Measurements from ENCODE around the gene DOCK9.

The DOCK9 gene

DNA sequence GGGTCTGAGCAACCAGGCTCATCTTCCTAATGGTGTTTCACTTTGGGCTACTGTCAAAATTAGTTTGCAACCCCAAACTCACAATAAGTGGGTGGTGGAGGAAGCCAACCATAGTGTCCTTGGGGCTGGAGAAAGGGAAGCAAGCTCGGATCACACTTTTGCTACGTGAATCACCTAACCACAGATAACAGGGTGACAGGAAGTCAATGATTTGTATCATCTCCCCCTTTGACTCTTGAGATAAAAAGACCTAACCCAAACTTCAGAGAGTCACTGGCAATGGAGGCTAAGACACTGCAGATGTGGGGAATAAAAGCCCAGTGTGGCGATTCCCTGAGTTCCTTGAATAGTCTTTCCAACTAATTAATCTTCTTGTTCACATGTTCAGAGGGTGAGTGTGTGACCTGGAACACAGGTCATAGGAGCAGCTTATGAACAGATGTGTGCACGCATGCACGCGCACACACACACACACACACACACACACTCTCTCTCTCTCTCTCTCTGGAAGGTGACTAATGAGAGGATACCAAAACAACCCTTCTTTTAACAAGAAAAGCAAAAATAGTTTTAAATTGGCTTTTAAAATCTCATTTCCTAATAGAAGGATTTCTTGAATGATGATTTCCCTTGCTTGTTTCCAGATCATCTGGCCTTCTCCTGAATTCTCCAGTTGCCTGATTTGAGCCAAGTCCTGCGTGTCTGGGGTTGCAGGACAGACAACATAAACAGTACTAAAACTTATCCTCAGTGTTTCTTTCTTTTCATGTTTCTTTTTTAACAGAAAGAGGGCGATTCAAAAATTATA lies 21.2 kb upstream of the DOCK9 start:
- H3F3A ChIP-seq (ENCODE audit: insufficient read depth, low read length): no peaks in the 10 kb centered on the region
- H3K27me3 ChIP-seq (ENCODE audit: insufficient read depth, low read length): no peaks in the 10 kb centered on the region; the same call in 1 of the 2 replicates
- no peak overlapping the region for H3K9ac ChIP-seq (ENCODE audit: low read length)
- no peak overlapping the region for H3K4me2 ChIP-seq (ENCODE audit: low read length)
- H3K27ac ChIP-seq (ENCODE audit: low read depth, low read length, poor library complexity, severe bottlenecking): no peak overlapping the region
- no peak overlapping the region for H2AFZ ChIP-seq (ENCODE audit: low read length)
- H3K9me3 ChIP-seq (ENCODE audit: low read length): no peaks in the 10 kb centered on the region
- H3K79me2 ChIP-seq (ENCODE audit: insufficient read depth, low read length): no peaks in the 10 kb centered on the region
- no peak overlapping the region for H3K4me3 ChIP-seq (ENCODE audit: low read depth, low read length, poor library complexity, severe bottlenecking)
- H4K20me1 ChIP-seq (ENCODE audit: insufficient read depth, low read length): no peaks in the 10 kb centered on the region
- TF ChIP-seq, protein P1, sequence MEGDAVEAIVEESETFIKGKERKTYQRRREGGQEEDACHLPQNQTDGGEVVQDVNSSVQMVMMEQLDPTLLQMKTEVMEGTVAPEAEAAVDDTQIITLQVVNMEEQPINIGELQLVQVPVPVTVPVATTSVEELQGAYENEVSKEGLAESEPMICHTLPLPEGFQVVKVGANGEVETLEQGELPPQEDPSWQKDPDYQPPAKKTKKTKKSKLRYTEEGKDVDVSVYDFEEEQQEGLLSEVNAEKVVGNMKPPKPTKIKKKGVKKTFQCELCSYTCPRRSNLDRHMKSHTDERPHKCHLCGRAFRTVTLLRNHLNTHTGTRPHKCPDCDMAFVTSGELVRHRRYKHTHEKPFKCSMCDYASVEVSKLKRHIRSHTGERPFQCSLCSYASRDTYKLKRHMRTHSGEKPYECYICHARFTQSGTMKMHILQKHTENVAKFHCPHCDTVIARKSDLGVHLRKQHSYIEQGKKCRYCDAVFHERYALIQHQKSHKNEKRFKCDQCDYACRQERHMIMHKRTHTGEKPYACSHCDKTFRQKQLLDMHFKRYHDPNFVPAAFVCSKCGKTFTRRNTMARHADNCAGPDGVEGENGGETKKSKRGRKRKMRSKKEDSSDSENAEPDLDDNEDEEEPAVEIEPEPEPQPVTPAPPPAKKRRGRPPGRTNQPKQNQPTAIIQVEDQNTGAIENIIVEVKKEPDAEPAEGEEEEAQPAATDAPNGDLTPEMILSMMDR (IDR thresholded peaks at IDR 0.05; ENCODE audit: low read length): no peak
- no peak for TF ChIP-seq EZH2 (IDR thresholded peaks at IDR 0.05; ENCODE audit: borderline replicate concordance, low read length)
- no peaks in the 10 kb centered on the region for H3K36me3 ChIP-seq (ENCODE audit: insufficient read depth, low read length)
- no peaks in the 10 kb centered on the region for H3K9me2 ChIP-seq (ENCODE audit: low read depth, low read length)
- H3K4me1 ChIP-seq (ENCODE audit: insufficient read depth, low read length, severe bottlenecking): no peaks in the 10 kb centered on the region

DNA sequence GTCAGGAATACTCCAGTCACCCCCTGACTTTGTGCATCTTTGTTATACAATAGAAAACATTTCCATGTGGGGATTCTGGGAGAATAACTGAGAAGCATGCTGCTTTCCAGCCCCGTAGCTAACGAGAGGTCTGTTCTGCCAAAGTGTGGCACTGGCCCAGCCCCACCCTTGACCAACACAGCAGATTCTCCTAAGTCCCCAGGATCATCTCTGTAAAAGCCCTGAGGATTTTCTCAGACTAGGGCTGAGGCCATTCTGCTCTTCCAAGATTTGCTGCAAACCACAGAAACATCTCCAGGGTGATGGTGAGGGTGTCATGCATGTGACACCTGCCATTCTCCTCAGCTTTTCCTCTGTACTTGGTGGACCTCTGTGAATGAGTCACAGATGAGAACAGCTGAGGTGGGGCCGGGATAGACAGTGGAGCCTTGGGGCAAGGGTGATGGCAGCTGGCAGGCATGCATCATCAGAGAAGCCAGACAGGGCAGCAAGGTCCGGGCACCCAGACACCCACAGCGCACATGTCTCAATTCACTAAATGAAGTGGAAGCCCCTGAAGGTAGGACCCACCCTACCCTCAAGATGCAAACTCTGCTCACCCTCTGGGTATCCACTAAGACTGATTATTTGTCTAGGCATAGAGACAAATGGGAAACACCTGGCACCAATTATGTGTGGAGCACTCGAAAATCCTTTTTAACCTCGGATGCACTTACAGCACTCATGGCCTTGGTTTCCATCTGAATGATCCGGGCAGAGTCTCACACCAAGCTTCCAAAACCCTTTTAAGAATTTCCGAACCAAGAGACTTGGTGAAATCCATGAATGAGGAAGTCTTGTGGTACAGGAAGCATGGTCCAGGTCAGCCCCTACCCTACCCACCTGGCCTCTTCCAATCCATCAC lies 20.1 kb upstream of the DOCK9 start:
- H3K9me3 ChIP-seq (ENCODE audit: low read length): no peaks in the 10 kb centered on the region
- no peaks in the 10 kb centered on the region for H3K9me2 ChIP-seq (ENCODE audit: low read depth, low read length)
- H2AFZ ChIP-seq (ENCODE audit: low read length): no peak overlapping the region
- H3K79me2 ChIP-seq (ENCODE audit: insufficient read depth, low read length): no peaks in the 10 kb centered on the region
- no peak overlapping the region for H3K4me2 ChIP-seq (ENCODE audit: low read length)
- H3K4me3 ChIP-seq (ENCODE audit: low read depth, low read length, poor library complexity, severe bottlenecking): no peak overlapping the region
- no peaks in the 10 kb centered on the region for H3F3A ChIP-seq (ENCODE audit: insufficient read depth, low read length)
- no peaks in the 10 kb centered on the region for H3K4me1 ChIP-seq (ENCODE audit: insufficient read depth, low read length, severe bottlenecking)
- H4K20me1 ChIP-seq (ENCODE audit: insufficient read depth, low read length): no peaks in the 10 kb centered on the region
- no peak overlapping the region for H3K9ac ChIP-seq (ENCODE audit: low read length)
- TF ChIP-seq, protein P1 (IDR thresholded peaks at IDR 0.05; ENCODE audit: low read length): no peak
- no peak for TF ChIP-seq EZH2 (IDR thresholded peaks at IDR 0.05; ENCODE audit: borderline replicate concordance, low read length)
- no peak overlapping the region for H3K27ac ChIP-seq (ENCODE audit: low read depth, low read length, poor library complexity, severe bottlenecking)
- no peaks in the 10 kb centered on the region for H3K36me3 ChIP-seq (ENCODE audit: insufficient read depth, low read length)
- H3K27me3 ChIP-seq (ENCODE audit: insufficient read depth, low read length): no peaks in the 10 kb centered on the region; the same call in 1 of the 2 replicates

DNA sequence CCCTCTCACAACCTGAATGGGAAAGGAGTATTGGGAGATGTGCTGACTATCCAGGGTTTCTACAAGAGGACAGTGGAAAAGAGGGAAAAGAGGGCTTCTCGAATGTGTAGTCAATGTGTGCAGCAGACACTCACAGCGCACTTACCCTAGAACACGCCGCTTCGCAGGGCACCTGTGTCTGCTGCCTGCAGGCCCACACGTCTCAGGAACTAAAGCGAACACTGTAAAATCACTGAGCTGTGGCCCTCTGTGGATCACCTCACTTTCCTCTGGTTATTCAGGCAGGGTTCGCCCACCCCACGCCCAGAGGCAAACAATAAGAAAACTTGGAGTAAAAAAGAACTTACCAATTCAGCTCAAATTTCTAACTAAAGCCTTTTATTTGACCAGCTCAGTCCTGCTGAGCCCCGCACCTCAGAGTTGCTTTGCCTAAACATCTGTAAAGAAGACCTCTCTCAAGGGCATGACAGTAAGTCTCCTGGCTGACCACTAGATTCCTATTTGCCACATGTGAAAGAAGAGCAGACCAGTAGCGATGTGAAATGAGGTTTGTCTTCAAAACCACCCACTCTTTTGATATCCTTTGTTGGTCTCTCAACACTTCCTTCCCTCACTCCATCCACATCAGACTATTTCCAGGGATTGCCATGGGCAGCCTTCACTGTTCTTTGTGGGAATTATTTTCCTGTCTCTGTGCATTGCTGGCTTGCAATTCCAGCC lies 19.3 kb upstream of the DOCK9 start:
- TF ChIP-seq, protein P1 (IDR thresholded peaks at IDR 0.05; ENCODE audit: low read length): no peak
- no peak for TF ChIP-seq EZH2 (IDR thresholded peaks at IDR 0.05; ENCODE audit: borderline replicate concordance, low read length)
- Histone ChIP-seq H3K79me2 (ENCODE audit: insufficient read depth, low read length) (no peaks in the 10 kb centered on the region), H3K9ac (ENCODE audit: low read length) (no peak overlapping the region), H3K36me3 (ENCODE audit: insufficient read depth, low read length) (no peaks in the 10 kb centered on the region), H3K4me3 (ENCODE audit: low read depth, low read length, poor library complexity, severe bottlenecking) (no peak overlapping the region), H2AFZ (ENCODE audit: low read length) (no peak overlapping the region), H3K9me2 (ENCODE audit: low read depth, low read length) (no peaks in the 10 kb centered on the region), H3K4me2 (ENCODE audit: low read length) (no peak overlapping the region), H3K4me1 (ENCODE audit: insufficient read depth, low read length, severe bottlenecking) (no peaks in the 10 kb centered on the region), H3K9me3 (ENCODE audit: low read length) (no peaks in the 10 kb centered on the region), H3K27ac (ENCODE audit: low read depth, low read length, poor library complexity, severe bottlenecking) (no peak overlapping the region), H4K20me1 (ENCODE audit: insufficient read depth, low read length) (no peaks in the 10 kb centered on the region), H3K27me3 (ENCODE audit: insufficient read depth, low read length) (no peaks in the 10 kb centered on the region; the same call in 1 of the 2 replicates), H3F3A (ENCODE audit: insufficient read depth, low read length) (no peaks in the 10 kb centered on the region)
